ACC112 (cell line): Measurements from ENCODE around the gene SLC35D3.
A peak's percentile ranks its signal among the peaks of the same experiment; 100 is the strongest.
"Not testable (repeated sequence)": the region's sequence is repeated elsewhere in the genome, so short reads cannot be mapped to it uniquely, and the experiment has no call there.

ENCODE experiments used
- H2AFZ ChIP-seq: fragments of 200-600 bp; sonication (generic); one replicate; pipeline ENCODE4 v1.6.0; 2017; ENCODE audit warnings: antibody characterized with exemption, low read length; ENCODE audit not compliant: unreplicated experiment
- H3K27ac ChIP-seq: fragments of 200-600 bp; sonication (generic); 2 replicates; pipeline ENCODE4 v1.5.1; 2014; ENCODE audit warnings: low read depth, mild to moderate bottlenecking, antibody characterized with exemption, low read length, moderate library complexity
- H3K27me3 ChIP-seq: fragments of 200-600 bp; sonication (generic); 2 replicates; pipeline ENCODE4 v1.6.1; 2014; ENCODE audit warnings: mild to moderate bottlenecking, antibody characterized with exemption, low read length, moderate library complexity, mixed read lengths; ENCODE audit not compliant: insufficient read depth
- H3K36me3 ChIP-seq: fragments of 200-600 bp; sonication (generic); 2 replicates; pipeline ENCODE4 v1.6.1; 2016; ENCODE audit warnings: mild to moderate bottlenecking, antibody characterized with exemption, low read length, moderate library complexity, mixed read lengths; ENCODE audit not compliant: insufficient read depth
- H3K4me1 ChIP-seq: fragments of 200-600 bp; sonication (generic); one replicate; pipeline ENCODE4 v1.6.1; 2016; ENCODE audit warnings: low read length, mixed read lengths; ENCODE audit not compliant: insufficient read depth, unreplicated experiment, control insufficient read depth
- H3K4me3 ChIP-seq: fragments of 200-600 bp; sonication (generic); 2 replicates; pipeline ENCODE4 v1.5.1; 2014; ENCODE audit warnings: mild to moderate bottlenecking, low read depth, low read length
- H3K79me2 ChIP-seq: fragments of 200-600 bp; sonication (generic); one replicate; pipeline ENCODE4 v1.6.0; 2016; ENCODE audit warnings: low read length; ENCODE audit not compliant: control insufficient read depth, unreplicated experiment, insufficient read depth

SLC35D3 gene

GRCh38 chr6:136895901-136896300 is 26.2 kb upstream of the SLC35D3 start:
- Histone ChIP-seq H3K79me2 (no peaks in the 10 kb centered on the region), H3K4me3 (no peak overlapping the region), H3K36me3 (peaks cover 3% of the 10 kb centered on the region; the same call in 1 of the 2 replicates), H3K27me3 (no peaks in the 10 kb centered on the region), H3K27ac (no peak overlapping the region), H3K4me1 (no peaks in the 10 kb centered on the region), H2AFZ (no peak overlapping the region)

GRCh38 chr6:136897071-136897470 is 25.0 kb upstream of the SLC35D3 start:
- Histone ChIP-seq H3K36me3 (peaks cover 3% of the 10 kb centered on the region; the same call in 1 of the 2 replicates), H3K27ac (no peak overlapping the region), H3K79me2 (no peaks in the 10 kb centered on the region), H2AFZ (no peak overlapping the region), H3K4me1 (no peaks in the 10 kb centered on the region), H3K27me3 (no peaks in the 10 kb centered on the region), H3K4me3 (no peak overlapping the region)

GRCh38 chr6:136901212-136901784 is 20.8 kb upstream of the SLC35D3 start:
- no peaks in the 10 kb centered on the region for H3K27me3 ChIP-seq
- no peak overlapping the region for H3K4me3 ChIP-seq
- H2AFZ ChIP-seq: no peak overlapping the region

GRCh38 chr6:136904477-136904876 is 17.6 kb upstream of the SLC35D3 start:
- not testable (repeated sequence) for H3K4me1 ChIP-seq, H3K79me2 ChIP-seq, H2AFZ ChIP-seq, H3K27me3 ChIP-seq, H3K4me3 ChIP-seq, H3K36me3 ChIP-seq, H3K27ac ChIP-seq

More at GRCh38 chr6:136901212-136901784, 20.8 kb upstream of the SLC35D3 start:
- Histone ChIP-seq H3K36me3 (peaks cover 3% of the 10 kb centered on the region; the same call in 1 of the 2 replicates), H3K4me1 (no peaks in the 10 kb centered on the region), H3K27ac (no peak overlapping the region), H3K79me2 (no peaks in the 10 kb centered on the region)

- no peaks in the 10 kb centered on the region for H3K79me2 ChIP-seq
- 0 out of 2 replicates have a peak, but pooled peaks cover 3% of the 10 kb centered on the region for H3K36me3 ChIP-seq
- no peak overlapping the region for H3K4me3 ChIP-seq
- H3K27ac ChIP-seq: no peak overlapping the region
- H3K4me1 ChIP-seq: no peaks in the 10 kb centered on the region
- H2AFZ ChIP-seq: no peak overlapping the region
- H3K27me3 ChIP-seq: peaks cover 7% of the 10 kb centered on the region
These were observed 7.2 kb upstream of the SLC35D3 start for GRCh38 chr6:136914947-136915346.

GRCh38 chr6:136918706-136919105 is 3.4 kb upstream of the SLC35D3 start:
- Histone ChIP-seq H3K4me1 (no peaks in the 10 kb centered on the region), H3K27ac (no peak overlapping the region), H2AFZ (no peak overlapping the region), H3K79me2 (no peaks in the 10 kb centered on the region), H3K4me3 (no peak overlapping the region), H3K36me3 (no peaks in the 10 kb centered on the region), H3K27me3 (peaks cover 45% of the 10 kb centered on the region)

- Histone ChIP-seq H3K36me3 (no peaks in the 10 kb centered on the region), H3K27ac (no peak overlapping the region), H3K4me1 (no peaks in the 10 kb centered on the region), H3K79me2 (no peaks in the 10 kb centered on the region), H3K4me3 (peak overlapping the region; percentile 75), H3K27me3 (peaks cover 57% of the 10 kb centered on the region), H2AFZ (no peak overlapping the region)
These were observed 1.9 kb upstream of the SLC35D3 start for GRCh38 chr6:136920216-136920615.

GRCh38 chr6:136920671-136921380 is 1.3 kb upstream of the SLC35D3 start:
- Histone ChIP-seq H3K36me3 (no peaks in the 10 kb centered on the region), H3K79me2 (no peaks in the 10 kb centered on the region), H3K4me3 (peak overlapping the region; percentile 75), H3K27ac (no peak overlapping the region), H2AFZ (peak overlapping the region; percentile 80), H3K27me3 (peaks cover 60% of the 10 kb centered on the region), H3K4me1 (no peaks in the 10 kb centered on the region)

- Histone ChIP-seq H3K79me2 (no peaks in the 10 kb centered on the region), H3K4me1 (no peaks in the 10 kb centered on the region), H3K27ac (no peak overlapping the region), H2AFZ (peak overlapping the region; percentile 80), H3K36me3 (no peaks in the 10 kb centered on the region), H3K27me3 (peaks cover 60% of the 10 kb centered on the region), H3K4me3 (peak overlapping the region; percentile 75)
These were observed 643 bp upstream of the SLC35D3 start for GRCh38 chr6:136921381-136921935.

GRCh38 chr6:136922685-136923006 is 545 bp downstream of the SLC35D3 start:
- H3K27me3 ChIP-seq: peaks cover 60% of the 10 kb centered on the region
- peak overlapping the region; percentile 56 for H2AFZ ChIP-seq
- H3K4me3 ChIP-seq: peak overlapping the region; percentile 75

More at GRCh38 chr6:136922685-136923006, 545 bp downstream of the SLC35D3 start:
- no peak overlapping the region for H3K27ac ChIP-seq
- no peaks in the 10 kb centered on the region for H3K4me1 ChIP-seq
- no peaks in the 10 kb centered on the region for H3K36me3 ChIP-seq
- H3K79me2 ChIP-seq: no peaks in the 10 kb centered on the region
